ENCODE measurements around the gene ARHGAP25. TPM values are rescaled to one million over a fixed set of nuclear protein-coding genes. Genes with fewer than 3 reads are reported as not detected.

Gene ARHGAP25
- total RNA-seq, 1 donor from 2014 or later: 5.8 TPM

GRCh38 chr2:68739595-68740399, 5.2 kb downstream of the ARHGAP25 start:
- no peaks in the 10 kb centered on the region for H3K36me3 ChIP-seq
- TF ChIP-seq CTCF (IDR thresholded peaks at IDR 0.05) (no peak), EZH2phosphoT487 (IDR thresholded peaks at IDR 0.05) (no peak), EZH2 (IDR thresholded peaks at IDR 0.05) (no peak)
- no peaks in the 10 kb centered on the region for H3F3A ChIP-seq (ENCODE audit: low read depth)
- H3K4me1 ChIP-seq: no peaks in the 10 kb centered on the region
- H4K20me1 ChIP-seq (ENCODE audit: low read depth): no peaks in the 10 kb centered on the region
- H3K79me2 ChIP-seq (ENCODE audit: low read depth): no peaks in the 10 kb centered on the region
- Mint-ChIP-seq H3K4me3 (no peak overlapping the region), H3K27ac (no peak overlapping the region), H3K4me1 (no peaks in the 10 kb centered on the region), H3K27me3 (ENCODE audit: insufficient read depth, low read depth) (peaks cover 4% of the 10 kb centered on the region), H3K9me3 (no peaks in the 10 kb centered on the region), H3K36me3 (no peaks in the 10 kb centered on the region)
- no peak overlapping the region for H3K27ac ChIP-seq
- H3K9me3 ChIP-seq (ENCODE audit: low read depth): no peaks in the 10 kb centered on the region
- H3K4me3 ChIP-seq: no peak overlapping the region
- no peak overlapping the region for H3K4me2 ChIP-seq
- no peak overlapping the region for H3K9ac ChIP-seq
- H3K27me3 ChIP-seq: no peaks in the 10 kb centered on the region
- no peak for DNase-seq (ENCODE audit: low spot score)
- H2AFZ ChIP-seq (replicated peaks): no peak overlapping the region

DNA sequence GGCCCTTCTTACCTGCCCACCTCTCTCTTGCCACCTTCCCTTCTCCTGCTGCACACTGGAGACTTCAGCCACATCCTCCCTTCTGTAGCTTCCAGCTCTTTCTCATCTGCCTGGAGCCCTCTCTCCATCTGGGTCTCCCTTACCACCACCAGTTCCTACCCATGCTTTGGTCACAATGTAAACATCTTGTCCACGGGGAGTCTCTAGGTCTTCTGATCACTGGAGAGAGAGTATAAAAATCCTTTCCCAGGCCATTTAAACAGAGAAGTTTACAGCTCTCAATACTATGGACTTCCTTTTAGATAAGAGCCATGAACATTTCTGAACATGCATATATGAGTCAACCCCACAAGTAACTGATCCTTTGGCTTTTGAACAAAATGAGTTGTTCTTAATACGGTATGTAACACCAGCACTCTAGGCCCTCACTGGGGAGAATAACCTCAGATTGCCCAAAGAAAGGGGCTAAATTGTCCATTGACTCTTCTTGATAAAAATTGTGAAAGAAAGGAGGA, 5.8 kb downstream of the ARHGAP25 start:
- Mint-ChIP-seq H3K27me3 (ENCODE audit: insufficient read depth, low read depth) (peaks cover 4% of the 10 kb centered on the region), H3K4me3 (no peak overlapping the region), H3K27ac (no peak overlapping the region), H3K36me3 (no peaks in the 10 kb centered on the region), H3K9me3 (no peaks in the 10 kb centered on the region), H3K4me1 (no peaks in the 10 kb centered on the region)
- DNase-seq (ENCODE audit: low spot score): no peak
- H3K4me2 ChIP-seq: no peak overlapping the region
- H3K4me3 ChIP-seq: no peak overlapping the region
- H3F3A ChIP-seq (ENCODE audit: low read depth): no peaks in the 10 kb centered on the region
- H3K27ac ChIP-seq: no peak overlapping the region
- TF ChIP-seq EZH2 (IDR thresholded peaks at IDR 0.05) (no peak), EZH2phosphoT487 (IDR thresholded peaks at IDR 0.05) (no peak), CTCF (IDR thresholded peaks at IDR 0.05) (no peak)
- no peaks in the 10 kb centered on the region for H3K4me1 ChIP-seq
- no peak overlapping the region for H3K9ac ChIP-seq
- no peaks in the 10 kb centered on the region for H3K36me3 ChIP-seq
- H3K79me2 ChIP-seq (ENCODE audit: low read depth): no peaks in the 10 kb centered on the region
- H3K27me3 ChIP-seq: no peaks in the 10 kb centered on the region
- H2AFZ ChIP-seq (replicated peaks): no peak overlapping the region
- no peaks in the 10 kb centered on the region for H3K9me3 ChIP-seq (ENCODE audit: low read depth)
- H4K20me1 ChIP-seq (ENCODE audit: low read depth): no peaks in the 10 kb centered on the region

GRCh38 chr2:68741238-68741637, 6.6 kb downstream of the ARHGAP25 start:
- Mint-ChIP-seq H3K9me3 (no peaks in the 10 kb centered on the region), H3K4me1 (no peaks in the 10 kb centered on the region), H3K4me3 (no peak overlapping the region), H3K27ac (no peak overlapping the region), H3K27me3 (ENCODE audit: insufficient read depth, low read depth) (peaks cover 4% of the 10 kb centered on the region), H3K36me3 (no peaks in the 10 kb centered on the region)
- H3F3A ChIP-seq (ENCODE audit: low read depth): no peaks in the 10 kb centered on the region
- no peak overlapping the region for H3K4me2 ChIP-seq
- H3K4me1 ChIP-seq: no peaks in the 10 kb centered on the region
- no peak overlapping the region for H3K9ac ChIP-seq
- no peak overlapping the region for H2AFZ ChIP-seq (replicated peaks)
- H3K79me2 ChIP-seq (ENCODE audit: low read depth): no peaks in the 10 kb centered on the region
- H3K27ac ChIP-seq: no peak overlapping the region
- H3K9me3 ChIP-seq (ENCODE audit: low read depth): no peaks in the 10 kb centered on the region
- TF ChIP-seq CTCF (IDR thresholded peaks at IDR 0.05) (no peak), EZH2phosphoT487 (IDR thresholded peaks at IDR 0.05) (no peak), EZH2 (IDR thresholded peaks at IDR 0.05) (no peak)
- H3K4me3 ChIP-seq: no peak overlapping the region
- H4K20me1 ChIP-seq (ENCODE audit: low read depth): no peaks in the 10 kb centered on the region
- DNase-seq (ENCODE audit: low spot score): no peak
- H3K36me3 ChIP-seq: no peaks in the 10 kb centered on the region
- no peaks in the 10 kb centered on the region for H3K27me3 ChIP-seq
